DOHH2 (cell line): ENCODE results near the gene FAM124B.

ENCODE experiments used
- H3F3A ChIP-seq: fragments of 200-600 bp; sonication (generic), shearing (Covaris generic); 2 replicates; pipeline ENCODE4 v1.6.0; 2016; ENCODE audit warnings: antibody characterized with exemption, mild to moderate bottlenecking; ENCODE audit not compliant: control insufficient read depth, insufficient read depth
- H3K27ac ChIP-seq: fragments of 200-600 bp; sonication (generic); 2 replicates; pipeline ENCODE4 v1.5.1; 2014; ENCODE audit warnings: low read depth, mild to moderate bottlenecking, low read length, moderate library complexity
- H3K27me3 ChIP-seq: fragments of 200-600 bp; sonication (generic); 2 replicates; pipeline ENCODE4 v1.6.1; 2014; ENCODE audit warnings: mild to moderate bottlenecking, low read length, mixed read lengths; ENCODE audit not compliant: control insufficient read depth
- H3K36me3 ChIP-seq: fragments of 200-600 bp; sonication (generic); 2 replicates; pipeline ENCODE4 v1.6.1; 2014; ENCODE audit warnings: mild to moderate bottlenecking, low read length, moderate library complexity, mixed read lengths; ENCODE audit not compliant: control insufficient read depth
- H3K4me1 ChIP-seq: fragments of 200-600 bp; sonication (generic); 2 replicates; pipeline ENCODE4 v1.6.1; 2014; ENCODE audit warnings: mild to moderate bottlenecking, low read length, mixed read lengths; ENCODE audit not compliant: control insufficient read depth
- H3K4me2 ChIP-seq: fragments of 200-600 bp; sonication (generic); 2 replicates; pipeline ENCODE4 v1.6.0; 2014; ENCODE audit warnings: mild to moderate bottlenecking, low read length, moderate library complexity
- H3K4me3 ChIP-seq: fragments of 200-600 bp; sonication (generic); 2 replicates; pipeline ENCODE4 v1.5.1; 2014; ENCODE audit warnings: mild to moderate bottlenecking, low read length, mixed read lengths
- H3K79me2 ChIP-seq: fragments of 200-600 bp; sonication (generic); 2 replicates; pipeline ENCODE4 v1.6.1; 2014; ENCODE audit warnings: mild to moderate bottlenecking, low read length, mixed read lengths; ENCODE audit not compliant: control insufficient read depth
- H3K9me2 ChIP-seq: fragments of 200-600 bp; sonication (generic); replicated peaks from 2 replicates; pipeline ENCODE4 v1.6.1; 2014; ENCODE audit warnings: mild to moderate bottlenecking, low read length, mixed read lengths; ENCODE audit not compliant: control insufficient read depth
- H3K9me3 ChIP-seq: fragments of 200-600 bp; sonication (generic); 2 replicates; pipeline ENCODE4 v1.6.1; 2014; ENCODE audit warnings: antibody characterized with exemption, low read length, mixed read lengths; ENCODE audit not compliant: control insufficient read depth, insufficient read depth
- H4K20me1 ChIP-seq: fragments of 200-600 bp; sonication (generic); 2 replicates; pipeline ENCODE4 v1.6.0; 2014; ENCODE audit warnings: low read depth, mild to moderate bottlenecking, antibody characterized with exemption, low read length, moderate library complexity; ENCODE audit not compliant: control insufficient read depth, insufficient read depth
- CTCF ChIP-seq: fragments of 200-600 bp; sonication (generic); IDR thresholded peaks from one replicate; pipeline ENCODE4 v1.5.1; 2014; ENCODE audit warnings: antibody characterized with exemption, mild to moderate bottlenecking, low read depth, low read length; ENCODE audit not compliant: poor library complexity, severe bottlenecking
- EZH2phosphoT487 ChIP-seq: fragments of 200-600 bp; sonication (generic); IDR thresholded peaks from 2 replicates; pipeline ENCODE4 v1.6.1; 2017; ENCODE audit warnings: borderline replicate concordance, mild to moderate bottlenecking, antibody characterized with exemption, low read length, moderate library complexity, mixed read lengths

Gene FAM124B

GRCh38 chr2:224335991-224336390, 65.9 kb downstream of the FAM124B start:
- H3K36me3 ChIP-seq, result no peaks in the 10 kb centered on the region
- H3K4me2 ChIP-seq, result no peak overlapping the region
- no peak for TF ChIP-seq EZH2phosphoT487
- no peak for TF ChIP-seq CTCF
- no peaks in the 10 kb centered on the region for H3K79me2 ChIP-seq
- H3K4me3 ChIP-seq, result no peak overlapping the region
- no peaks in the 10 kb centered on the region for H3K9me3 ChIP-seq
- no peaks in the 10 kb centered on the region for H3K4me1 ChIP-seq
- no peaks in the 10 kb centered on the region for H3F3A ChIP-seq
- H3K27me3 ChIP-seq, result no peaks in the 10 kb centered on the region
- H4K20me1 ChIP-seq, result no peaks in the 10 kb centered on the region
- no peak overlapping the region for H3K27ac ChIP-seq
- no peaks in the 10 kb centered on the region for H3K9me2 ChIP-seq

GRCh38 chr2:224334726-224335125, 67.2 kb downstream of the FAM124B start:
- Histone ChIP-seq H3K27ac (no peak overlapping the region), H3K9me3 (no peaks in the 10 kb centered on the region), H3K4me1 (no peaks in the 10 kb centered on the region), H3K36me3 (no peaks in the 10 kb centered on the region), H3K4me3 (no peak overlapping the region), H3K9me2 (no peaks in the 10 kb centered on the region), H3K4me2 (no peak overlapping the region), H3K79me2 (no peaks in the 10 kb centered on the region), H3F3A (no peaks in the 10 kb centered on the region), H3K27me3 (0 out of 2 replicates have a peak, but pooled peaks cover 2% of the 10 kb centered on the region), H4K20me1 (no peaks in the 10 kb centered on the region)
- TF ChIP-seq EZH2phosphoT487 (no peak), CTCF (no peak)

GRCh38 chr2:224333726-224334482, 68.0 kb downstream of the FAM124B start:
- Histone ChIP-seq H3K36me3 (no peaks in the 10 kb centered on the region), H3K4me1 (no peaks in the 10 kb centered on the region), H3K4me3 (no peak overlapping the region), H3F3A (no peaks in the 10 kb centered on the region), H4K20me1 (no peaks in the 10 kb centered on the region), H3K79me2 (no peaks in the 10 kb centered on the region), H3K4me2 (no peak overlapping the region), H3K9me3 (no peaks in the 10 kb centered on the region), H3K27ac (no peak overlapping the region), H3K9me2 (no peaks in the 10 kb centered on the region), H3K27me3 (0 out of 2 replicates have a peak, but pooled peaks cover 2% of the 10 kb centered on the region)
- TF ChIP-seq CTCF (no peak), EZH2phosphoT487 (no peak)
